ENCODE data around the gene DHRSX.
"Not testable (repeated sequence)": the region's sequence is repeated elsewhere in the genome, so short reads cannot be mapped to it uniquely, and the experiment has no call there.

The DHRSX gene

GRCh38 chrX:2299871-2300270 is 200.9 kb downstream of the DHRSX start:
- no peak for DNase-seq

- no peak for DNase-seq
These were observed 214.0 kb downstream of the DHRSX start for GRCh38 chrX:2286731-2287130.

- no peak for DNase-seq
These were observed 216.2 kb downstream of the DHRSX start for GRCh38 chrX:2284601-2285000.

- DNase-seq = no peak
These were observed 216.6 kb downstream of the DHRSX start for GRCh38 chrX:2284133-2284532.

GRCh38 chrX:2283111-2283859 is 217.5 kb downstream of the DHRSX start:
- no peak for DNase-seq

GRCh38 chrX:2282490-2283090 is 218.2 kb downstream of the DHRSX start:
- DNase-seq = no peak

- no peak for DNase-seq
These were observed 228.4 kb downstream of the DHRSX start for GRCh38 chrX:2272337-2272736.

GRCh38 chrX:2271595-2271994 is 229.2 kb downstream of the DHRSX start:
- DNase-seq = not testable (repeated sequence)

GRCh38 chrX:2270783-2271182 is 230.0 kb downstream of the DHRSX start:
- DNase-seq = not testable (repeated sequence)

- DNase-seq = no peak
These were observed 232.9 kb downstream of the DHRSX start for GRCh38 chrX:2267890-2268289.

GRCh38 chrX:2266445-2267349 is 234.1 kb downstream of the DHRSX start:
- no peak for DNase-seq

GRCh38 chrX:2265658-2266444 is 234.9 kb downstream of the DHRSX start:
- not testable (repeated sequence) for DNase-seq

- no peak for DNase-seq
These were observed 236.4 kb downstream of the DHRSX start for GRCh38 chrX:2264179-2265030.

GRCh38 chrX:2263203-2263602 is 237.6 kb downstream of the DHRSX start:
- no peak for DNase-seq

- DNase-seq = no peak
These were observed 238.1 kb downstream of the DHRSX start for GRCh38 chrX:2262668-2263055.

GRCh38 chrX:2261831-2262667 is 238.7 kb downstream of the DHRSX start:
- DNase-seq = no peak

- DNase-seq = no peak
These were observed 248.3 kb downstream of the DHRSX start for GRCh38 chrX:2252331-2253065.

GRCh38 chrX:2251211-2251610 is 249.6 kb downstream of the DHRSX start:
- DNase-seq = no peak

- no peak for DNase-seq
These were observed 256.8 kb downstream of the DHRSX start for GRCh38 chrX:2243913-2244460.

- no peak for DNase-seq
These were observed 257.8 kb downstream of the DHRSX start for GRCh38 chrX:2242980-2243379.
